HL-60 (cell line): ENCODE results near the gene CPB2.

Experiments
- DNase-seq, 2 experiments: peaks; one replicate each; pipeline ENCODE4 v3.0.0-alpha.2; 2010 to 2020; ENCODE audit warnings: low read depth in 1 of 2, low spot score in 1 of 2
- H3K27ac ChIP-seq: fragments of 250-450 bp; sonication (Bioruptor Pico); replicated peaks from 2 replicates; pipeline ENCODE4 v1.5.1; 2020; ENCODE audit warnings: mild to moderate bottlenecking, moderate library complexity
- H3K27me3 ChIP-seq: fragments of 250-450 bp; sonication (Bioruptor Pico); 2 replicates; pipeline ENCODE4 v1.5.1; 2021; ENCODE audit warnings: mild to moderate bottlenecking, moderate library complexity; ENCODE audit not compliant: insufficient read depth, poor library complexity, severe bottlenecking
- H3K4me3 ChIP-seq: replicated peaks from 2 replicates; pipeline ENCODE4 v1.5.1; 2011; ENCODE audit warnings: mild to moderate bottlenecking, control low read depth, low read length; ENCODE audit not compliant: insufficient read depth
- GABPA ChIP-seq: IDR thresholded peaks from 2 replicates; pipeline ENCODE4 v1.6.1; 2012; ENCODE audit warnings: low read depth
- POLR2AphosphoS5 ChIP-seq: IDR thresholded peaks from 2 replicates; pipeline ENCODE4 v1.6.1; 2012; ENCODE audit warnings: low read depth
- SPI1 ChIP-seq: IDR thresholded peaks from 2 replicates; pipeline ENCODE4 v1.6.1; 2012; ENCODE audit warnings: low read depth, mild to moderate bottlenecking, borderline replicate concordance
- TF ChIP-seq, protein P1 (sequence below): IDR thresholded peaks from one replicate; pipeline ENCODE4 v1.5.1; 2011; ENCODE audit warnings: low read length, control low read depth, inconsistent platforms; ENCODE audit not compliant: insufficient read depth
- TF ChIP-seq, protein P2 (sequence below): IDR thresholded peaks from 2 replicates; pipeline ENCODE4 v1.6.1; 2012; ENCODE audit warnings: low read depth; ENCODE audit not compliant: insufficient replicate concordance

CPB2 gene

DNA sequence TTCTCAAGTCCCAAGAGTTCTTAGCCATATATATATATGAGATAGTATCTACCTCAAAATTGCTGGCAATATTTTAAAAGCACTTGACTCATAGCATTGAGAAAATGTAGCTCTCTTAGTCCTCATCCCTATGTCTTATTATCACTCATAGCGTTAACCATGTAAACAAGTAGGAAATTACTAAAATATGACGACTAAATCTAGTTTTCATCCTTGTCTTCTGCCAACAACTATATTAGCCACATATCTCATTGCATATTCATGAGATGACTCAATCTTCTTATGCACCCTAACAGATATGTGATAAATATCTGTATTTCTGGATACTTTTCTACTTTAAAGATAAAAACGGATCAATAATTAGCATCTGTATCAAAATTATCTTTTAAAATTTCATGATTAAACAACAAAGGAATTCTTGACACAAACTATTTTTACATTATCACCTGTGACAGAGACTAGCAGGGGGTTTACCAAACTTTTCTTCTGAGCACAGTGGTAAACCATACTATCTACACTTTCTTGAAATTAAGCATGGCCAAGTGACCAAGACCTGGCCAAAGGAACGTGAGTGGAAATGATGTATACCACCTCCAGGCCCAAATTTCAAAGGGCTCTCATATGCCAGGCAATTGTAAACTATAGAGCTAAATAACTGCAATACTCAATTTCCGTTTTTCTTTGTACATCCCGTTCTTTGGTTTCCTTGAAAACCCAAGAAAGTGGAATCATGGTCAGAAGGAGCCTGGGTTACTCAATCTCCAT is 98.0 kb downstream of the CPB2 start:
- Histone ChIP-seq H3K4me3 (no peak overlapping the region), H3K27ac (no peak overlapping the region), H3K27me3 (no peaks in the 10 kb centered on the region)
- no peak for TF ChIP-seq GABPA
- TF ChIP-seq, protein P1, sequence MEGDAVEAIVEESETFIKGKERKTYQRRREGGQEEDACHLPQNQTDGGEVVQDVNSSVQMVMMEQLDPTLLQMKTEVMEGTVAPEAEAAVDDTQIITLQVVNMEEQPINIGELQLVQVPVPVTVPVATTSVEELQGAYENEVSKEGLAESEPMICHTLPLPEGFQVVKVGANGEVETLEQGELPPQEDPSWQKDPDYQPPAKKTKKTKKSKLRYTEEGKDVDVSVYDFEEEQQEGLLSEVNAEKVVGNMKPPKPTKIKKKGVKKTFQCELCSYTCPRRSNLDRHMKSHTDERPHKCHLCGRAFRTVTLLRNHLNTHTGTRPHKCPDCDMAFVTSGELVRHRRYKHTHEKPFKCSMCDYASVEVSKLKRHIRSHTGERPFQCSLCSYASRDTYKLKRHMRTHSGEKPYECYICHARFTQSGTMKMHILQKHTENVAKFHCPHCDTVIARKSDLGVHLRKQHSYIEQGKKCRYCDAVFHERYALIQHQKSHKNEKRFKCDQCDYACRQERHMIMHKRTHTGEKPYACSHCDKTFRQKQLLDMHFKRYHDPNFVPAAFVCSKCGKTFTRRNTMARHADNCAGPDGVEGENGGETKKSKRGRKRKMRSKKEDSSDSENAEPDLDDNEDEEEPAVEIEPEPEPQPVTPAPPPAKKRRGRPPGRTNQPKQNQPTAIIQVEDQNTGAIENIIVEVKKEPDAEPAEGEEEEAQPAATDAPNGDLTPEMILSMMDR: no peak
- TF ChIP-seq, protein P2, sequence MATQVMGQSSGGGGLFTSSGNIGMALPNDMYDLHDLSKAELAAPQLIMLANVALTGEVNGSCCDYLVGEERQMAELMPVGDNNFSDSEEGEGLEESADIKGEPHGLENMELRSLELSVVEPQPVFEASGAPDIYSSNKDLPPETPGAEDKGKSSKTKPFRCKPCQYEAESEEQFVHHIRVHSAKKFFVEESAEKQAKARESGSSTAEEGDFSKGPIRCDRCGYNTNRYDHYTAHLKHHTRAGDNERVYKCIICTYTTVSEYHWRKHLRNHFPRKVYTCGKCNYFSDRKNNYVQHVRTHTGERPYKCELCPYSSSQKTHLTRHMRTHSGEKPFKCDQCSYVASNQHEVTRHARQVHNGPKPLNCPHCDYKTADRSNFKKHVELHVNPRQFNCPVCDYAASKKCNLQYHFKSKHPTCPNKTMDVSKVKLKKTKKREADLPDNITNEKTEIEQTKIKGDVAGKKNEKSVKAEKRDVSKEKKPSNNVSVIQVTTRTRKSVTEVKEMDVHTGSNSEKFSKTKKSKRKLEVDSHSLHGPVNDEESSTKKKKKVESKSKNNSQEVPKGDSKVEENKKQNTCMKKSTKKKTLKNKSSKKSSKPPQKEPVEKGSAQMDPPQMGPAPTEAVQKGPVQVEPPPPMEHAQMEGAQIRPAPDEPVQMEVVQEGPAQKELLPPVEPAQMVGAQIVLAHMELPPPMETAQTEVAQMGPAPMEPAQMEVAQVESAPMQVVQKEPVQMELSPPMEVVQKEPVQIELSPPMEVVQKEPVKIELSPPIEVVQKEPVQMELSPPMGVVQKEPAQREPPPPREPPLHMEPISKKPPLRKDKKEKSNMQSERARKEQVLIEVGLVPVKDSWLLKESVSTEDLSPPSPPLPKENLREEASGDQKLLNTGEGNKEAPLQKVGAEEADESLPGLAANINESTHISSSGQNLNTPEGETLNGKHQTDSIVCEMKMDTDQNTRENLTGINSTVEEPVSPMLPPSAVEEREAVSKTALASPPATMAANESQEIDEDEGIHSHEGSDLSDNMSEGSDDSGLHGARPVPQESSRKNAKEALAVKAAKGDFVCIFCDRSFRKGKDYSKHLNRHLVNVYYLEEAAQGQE: no peak
- DNase-seq: no peak

DNA sequence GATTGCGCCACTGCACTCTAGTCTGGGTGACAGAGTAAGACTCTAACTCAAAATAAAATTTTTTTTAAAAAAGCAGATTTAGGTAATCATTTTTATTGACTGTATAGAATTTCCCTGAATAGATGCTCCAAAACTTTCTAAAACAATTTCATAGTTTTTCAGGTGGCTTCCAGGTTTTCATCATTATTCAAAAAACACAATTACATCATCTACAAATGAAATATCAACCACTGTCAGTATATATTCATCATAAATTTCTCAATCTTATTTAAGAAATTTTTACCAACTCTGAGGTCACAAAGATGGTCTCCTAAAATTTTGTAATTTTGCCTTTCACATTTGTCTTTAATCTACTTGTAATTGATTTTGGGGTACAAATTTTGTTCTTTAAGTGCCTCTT is 100.3 kb downstream of the CPB2 start:
- Histone ChIP-seq H3K27ac (no peak overlapping the region), H3K4me3 (no peak overlapping the region), H3K27me3 (no peaks in the 10 kb centered on the region)
- DNase-seq: peak in 1 of 2 experiments; percentile 17
- TF ChIP-seq POLR2AphosphoS5: no peak
- TF ChIP-seq, protein P2: no peak
- no peak for TF ChIP-seq GABPA
- no peak for TF ChIP-seq SPI1
- TF ChIP-seq, protein P1: no peak
